ENCODE data around the gene ITPK1.
A peak's percentile ranks its signal among the peaks of the same experiment; 100 is the strongest.

The ITPK1 gene

DNA sequence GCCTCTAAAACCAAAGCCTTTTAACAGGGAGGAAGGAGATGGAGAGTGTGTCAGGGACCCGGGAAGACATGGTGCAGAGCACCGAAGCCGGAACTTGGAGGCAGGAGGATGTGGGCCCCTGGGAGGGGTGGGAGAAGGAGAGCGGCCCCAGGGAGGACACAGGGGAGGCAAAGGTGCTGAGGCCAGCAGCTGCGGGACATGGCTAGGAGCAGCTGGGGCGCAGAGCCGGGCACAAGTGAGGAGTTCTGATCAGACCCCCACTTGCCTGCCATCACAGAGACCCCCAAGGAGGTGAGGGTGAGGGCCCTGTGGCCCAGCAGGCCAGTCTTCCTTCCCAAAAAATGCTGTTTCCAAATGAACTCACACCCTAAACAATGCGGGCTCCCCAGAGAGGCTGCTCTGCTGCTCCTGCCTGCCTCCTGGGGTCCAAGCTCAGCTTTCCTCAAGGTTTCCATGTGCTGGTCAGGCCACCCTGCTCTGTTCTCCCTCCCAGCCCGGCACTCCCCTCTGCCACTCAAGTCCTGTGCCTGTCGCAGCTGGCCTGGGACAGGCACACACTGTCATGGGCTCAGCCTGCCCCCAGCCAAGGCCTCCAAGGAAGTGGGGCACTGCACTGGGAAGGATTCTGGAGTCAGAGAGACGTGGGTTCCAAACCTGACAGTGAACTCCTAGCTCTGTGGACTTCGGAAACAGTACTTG is 168.7 kb downstream of the ITPK1 start:
- no peak for DNase-seq

DNA sequence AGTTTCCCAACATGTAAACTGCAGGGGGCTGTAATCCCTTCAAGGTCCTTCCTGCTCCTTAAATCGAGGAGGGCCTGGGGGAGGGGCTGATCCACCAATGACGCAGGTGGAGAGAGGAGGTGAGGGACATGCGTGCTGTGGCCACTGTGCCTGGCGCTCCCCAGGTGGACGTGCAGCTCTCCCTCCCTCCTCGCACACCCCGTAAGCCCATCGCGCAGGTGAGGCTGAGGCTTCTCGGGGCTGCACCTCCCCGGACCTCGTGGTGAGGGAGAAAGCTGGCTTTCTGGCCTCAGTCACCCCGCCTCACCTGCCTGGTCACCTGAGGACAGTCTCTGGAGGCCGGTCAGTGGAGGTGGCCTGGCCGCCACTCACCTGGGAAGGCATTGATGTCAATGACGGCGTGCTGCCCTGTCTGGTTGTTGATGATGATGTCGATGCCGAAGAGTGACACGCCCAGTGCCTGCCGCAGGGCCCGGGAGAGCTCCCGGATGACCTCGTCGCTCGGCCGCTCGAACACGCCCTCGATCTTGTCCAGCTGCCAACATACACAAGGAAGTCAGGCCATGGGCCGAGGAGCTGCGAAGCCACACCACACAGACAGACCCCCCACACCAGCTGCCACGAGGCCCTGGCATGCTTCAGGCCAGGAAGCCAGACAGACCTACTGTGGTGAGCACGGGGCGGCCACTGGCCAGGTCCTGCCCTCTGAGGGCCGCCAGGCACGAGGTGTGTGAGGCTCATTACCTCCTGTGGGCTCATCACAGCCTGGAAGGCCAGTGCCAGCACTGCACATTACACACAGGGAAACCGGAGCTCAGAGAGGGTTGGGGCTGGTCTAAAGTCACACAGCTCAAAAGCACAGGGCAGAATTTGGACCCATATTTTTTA is 169.5 kb downstream of the ITPK1 start:
- peak; percentile 84 for DNase-seq

DNA sequence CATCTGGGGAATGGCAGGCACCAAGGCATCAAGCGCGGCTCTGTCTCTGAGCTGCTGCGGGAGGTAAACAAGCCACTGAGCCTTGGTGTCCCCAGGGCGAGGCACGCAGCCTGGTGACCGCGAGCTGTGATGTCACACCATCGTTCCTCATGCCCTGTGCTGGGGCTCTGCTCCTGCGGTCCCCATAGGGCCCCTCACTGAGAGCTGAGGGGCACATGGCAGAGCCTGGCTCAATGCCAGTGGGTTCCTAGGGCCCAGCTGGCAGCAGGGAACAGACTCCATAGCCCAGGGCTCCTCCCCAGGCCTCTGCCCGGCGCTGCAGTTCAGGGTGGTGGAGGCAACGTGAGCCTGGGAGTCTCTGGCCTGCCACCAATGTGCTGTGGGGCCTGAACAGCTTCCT is 170.2 kb downstream of the ITPK1 start:
- DNase-seq, result no peak

DNA sequence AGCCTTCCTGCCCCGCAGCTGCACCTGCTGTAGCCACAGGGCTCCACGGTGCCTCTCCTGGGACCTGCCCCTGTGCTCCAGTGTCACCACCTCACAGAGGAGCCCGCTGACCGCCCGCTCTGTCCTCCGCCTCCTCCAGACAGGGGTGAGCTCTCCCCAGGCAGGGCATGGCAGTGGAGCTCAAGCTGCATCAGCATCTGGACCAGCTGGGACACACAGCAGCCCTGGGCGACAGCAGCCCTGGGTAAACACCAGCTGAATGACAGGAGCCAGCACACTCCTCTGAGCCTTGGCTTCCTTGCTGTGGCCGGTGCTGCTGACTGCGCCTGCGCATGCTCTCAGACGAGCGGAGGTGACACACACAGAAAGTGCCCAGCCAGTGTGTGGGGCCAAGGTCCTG is 170.7 kb downstream of the ITPK1 start:
- DNase-seq, result peak; percentile 84

DNA sequence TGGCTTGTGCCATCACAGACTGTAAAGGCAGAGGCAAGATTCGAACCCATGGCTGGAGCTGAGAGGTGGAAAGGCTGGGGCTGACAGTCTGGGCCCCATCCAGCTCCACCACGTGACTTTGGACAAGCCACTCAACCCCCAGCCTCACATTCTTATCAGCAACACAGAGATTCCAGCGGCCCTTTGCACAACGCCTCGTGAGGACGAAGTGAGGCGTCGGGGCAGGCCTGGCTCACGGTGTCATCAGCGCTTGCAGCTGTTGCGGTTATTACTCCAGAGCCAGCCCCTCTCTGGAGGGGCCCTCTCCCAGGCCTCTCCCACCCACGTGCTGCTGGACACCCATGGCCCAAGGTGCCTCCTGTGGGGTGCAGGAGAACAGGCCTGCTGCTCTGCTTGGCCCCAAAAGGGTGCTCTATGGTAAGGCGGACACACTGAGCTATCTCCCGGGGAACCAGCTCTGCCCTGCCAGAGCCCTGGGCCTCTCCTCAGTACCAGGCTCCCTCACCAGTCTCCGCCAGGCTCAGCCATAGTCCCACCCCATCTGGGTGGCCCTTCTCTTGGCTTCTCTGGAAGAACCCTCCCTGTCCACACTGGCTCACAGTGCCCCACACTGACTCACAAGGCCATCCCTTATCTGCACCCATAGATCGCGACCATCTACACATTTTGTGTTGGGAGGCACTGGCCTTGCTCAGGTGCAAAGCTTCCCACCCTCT is 171.7 kb downstream of the ITPK1 start:
- DNase-seq, result no peak

DNA sequence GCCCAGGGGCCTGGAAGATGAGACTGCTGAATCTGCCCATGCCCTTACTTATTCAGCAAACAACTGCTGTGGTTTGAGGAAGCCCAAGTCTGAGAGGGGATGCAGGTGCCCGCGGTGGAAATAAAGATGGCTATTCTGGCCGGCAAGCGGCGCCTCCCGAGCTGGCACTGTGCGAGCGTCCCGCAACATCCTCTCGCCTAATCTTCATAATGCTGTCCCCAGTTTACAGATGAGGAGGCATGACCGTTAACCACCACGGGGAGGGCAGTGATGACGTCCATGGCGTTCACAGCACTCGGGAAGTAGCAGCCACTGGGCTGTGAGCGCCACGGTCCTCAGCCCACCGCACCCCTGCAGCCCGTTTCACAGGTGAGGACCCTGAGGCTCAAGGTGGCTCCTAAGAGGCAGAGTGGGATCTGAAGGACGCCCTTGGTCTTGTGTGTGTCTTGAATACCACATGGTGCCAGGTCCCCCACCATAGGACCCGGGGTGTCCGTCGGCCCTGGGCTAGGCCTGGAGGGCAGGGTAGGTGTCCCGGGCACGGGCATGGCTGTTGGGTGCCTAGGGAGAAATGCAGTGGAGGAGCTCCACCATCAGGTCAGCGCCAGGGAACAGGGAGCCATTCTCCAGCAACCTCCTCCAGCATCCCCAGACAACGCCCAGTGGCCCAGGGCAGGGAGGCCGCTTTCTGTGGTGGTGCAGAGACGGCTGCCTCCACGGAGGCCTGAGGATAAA is 172.6 kb downstream of the ITPK1 start:
- no peak for DNase-seq

DNA sequence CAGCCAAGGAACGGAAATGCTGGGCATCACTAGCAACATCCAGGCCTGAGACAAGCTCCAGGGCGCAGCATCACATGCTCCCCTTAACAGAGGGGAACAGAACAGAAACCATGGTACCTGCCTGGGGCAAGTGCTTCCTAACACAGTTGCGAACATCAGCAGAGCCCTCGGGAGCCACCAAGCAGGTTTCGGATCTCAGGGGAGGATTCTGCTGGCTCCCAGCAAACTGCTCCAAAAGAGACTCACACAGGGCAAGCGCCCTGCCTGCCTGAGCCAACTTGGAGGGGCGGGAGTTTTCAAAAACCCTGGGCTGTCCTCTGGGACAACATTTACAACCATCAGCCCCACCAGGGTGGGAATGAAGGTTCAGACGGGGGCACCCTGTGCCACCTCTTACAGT is 173.1 kb downstream of the ITPK1 start:
- DNase-seq, result no peak

DNA sequence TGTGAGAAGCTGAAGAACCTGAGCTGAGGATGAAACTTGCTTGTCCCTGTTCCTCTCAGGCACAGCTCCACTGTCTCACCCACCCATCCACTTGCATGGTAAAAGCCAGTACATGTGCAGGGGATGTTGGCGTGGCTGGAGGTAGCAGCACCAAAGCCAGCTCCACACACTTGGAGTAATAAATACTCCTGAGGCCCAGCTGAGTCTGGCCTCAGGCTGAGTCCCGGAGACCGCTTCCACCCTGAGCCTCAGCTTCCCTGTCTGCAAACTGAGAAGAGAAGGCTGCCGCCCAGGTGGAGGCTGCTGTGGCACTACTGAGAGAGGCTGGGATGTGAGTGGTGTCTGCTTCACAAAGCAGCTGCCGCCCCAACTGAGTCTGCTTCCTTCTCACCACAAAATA is 173.6 kb downstream of the ITPK1 start:
- no peak for DNase-seq

DNA sequence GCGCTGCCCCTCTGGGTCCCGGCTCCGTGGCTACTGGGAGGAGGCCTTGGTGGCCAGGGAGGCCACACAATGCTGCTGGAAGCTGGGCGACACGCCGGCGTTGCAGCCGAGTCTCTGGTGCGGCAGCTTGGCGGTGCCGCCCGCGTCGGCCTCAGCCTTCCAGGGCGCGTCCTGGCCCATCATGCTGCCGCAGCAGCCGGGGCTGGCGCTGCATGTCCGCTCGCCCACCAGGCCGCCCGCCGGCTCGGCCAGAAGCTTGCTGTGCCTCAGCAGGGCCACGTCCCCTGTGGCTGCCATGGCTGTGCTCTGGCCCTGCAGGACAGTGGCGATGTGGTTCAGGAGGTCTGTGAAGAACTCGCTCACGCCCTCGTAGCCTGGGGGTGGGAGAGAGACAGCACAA is 174.2 kb downstream of the ITPK1 start:
- no peak for DNase-seq

DNA sequence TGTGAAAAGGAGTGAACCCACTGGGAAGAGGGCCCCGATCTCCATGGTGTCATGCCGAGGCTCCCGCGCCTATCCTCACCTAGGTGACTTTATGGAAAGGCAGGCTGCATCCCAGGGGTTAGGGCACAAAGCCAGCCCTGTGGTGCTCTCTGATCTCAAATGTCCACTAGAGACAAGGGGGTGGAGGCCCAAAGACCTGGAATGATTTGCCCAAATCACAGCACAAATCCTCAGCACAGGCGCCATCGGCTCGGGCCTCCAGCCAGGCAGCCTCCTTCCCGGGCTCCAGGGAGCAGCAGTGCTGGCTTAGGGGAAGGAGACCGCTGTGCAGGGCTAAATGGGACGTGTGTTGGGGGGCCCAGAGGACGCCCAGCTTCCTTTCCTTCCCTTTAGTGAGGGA is 175.2 kb downstream of the ITPK1 start:
- no peak for DNase-seq

DNA sequence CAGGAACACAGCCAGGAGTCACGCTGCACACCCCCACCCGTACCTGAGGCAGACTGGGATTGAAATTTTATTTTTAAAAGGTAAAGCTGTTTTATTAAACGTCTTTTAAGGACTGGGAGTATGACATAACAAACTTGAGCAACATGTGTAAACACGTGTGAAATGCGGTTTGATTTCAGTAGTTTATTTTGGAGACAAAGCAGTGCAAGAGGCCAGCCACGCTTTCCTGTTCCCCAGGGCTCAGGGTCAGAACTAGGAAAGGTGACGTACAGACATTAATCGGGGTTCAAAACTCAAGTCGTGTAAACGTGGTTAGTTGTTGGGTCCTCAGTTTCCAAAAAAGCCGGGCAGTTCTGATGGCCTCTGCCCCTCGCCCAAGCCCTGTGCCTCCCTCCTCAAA is 176.0 kb downstream of the ITPK1 start:
- no peak for DNase-seq

DNA sequence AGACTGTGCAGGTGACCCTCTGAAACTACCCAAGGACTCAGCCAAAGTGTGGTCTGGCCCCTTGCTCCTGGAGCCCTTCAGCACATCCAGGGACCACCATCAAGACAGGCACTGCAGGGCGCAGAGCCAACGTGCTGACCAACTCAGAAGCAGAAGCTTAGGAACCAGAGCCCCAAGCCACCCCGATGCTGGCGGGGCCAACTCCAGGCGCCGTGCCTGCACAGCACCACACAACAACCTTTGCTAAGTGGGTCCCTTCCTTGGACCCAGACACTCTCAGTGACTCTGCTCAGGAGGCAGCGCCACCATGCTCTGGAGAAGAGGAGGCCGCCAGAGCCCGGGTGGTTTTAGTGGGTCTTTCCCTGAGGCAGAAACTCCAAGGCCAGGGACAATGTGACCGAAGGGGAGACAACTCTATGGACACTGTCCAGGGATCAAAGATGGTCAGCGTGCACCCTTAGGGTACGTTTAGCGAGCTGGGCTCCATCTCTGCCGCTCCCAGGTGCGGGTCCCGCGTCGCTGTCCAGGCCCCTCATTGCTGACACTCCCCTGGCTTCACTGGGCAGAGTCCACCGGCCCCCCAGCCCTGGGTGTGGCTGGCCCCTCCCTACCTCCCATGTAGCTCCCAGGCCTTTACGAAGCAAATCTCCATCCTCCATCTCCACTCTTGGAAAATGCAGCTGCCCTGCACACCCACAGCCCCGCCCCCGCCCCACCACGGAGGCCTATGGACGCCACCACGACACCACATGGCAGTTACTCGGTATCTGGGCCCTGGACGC is 176.6 kb downstream of the ITPK1 start:
- no peak for DNase-seq

DNA sequence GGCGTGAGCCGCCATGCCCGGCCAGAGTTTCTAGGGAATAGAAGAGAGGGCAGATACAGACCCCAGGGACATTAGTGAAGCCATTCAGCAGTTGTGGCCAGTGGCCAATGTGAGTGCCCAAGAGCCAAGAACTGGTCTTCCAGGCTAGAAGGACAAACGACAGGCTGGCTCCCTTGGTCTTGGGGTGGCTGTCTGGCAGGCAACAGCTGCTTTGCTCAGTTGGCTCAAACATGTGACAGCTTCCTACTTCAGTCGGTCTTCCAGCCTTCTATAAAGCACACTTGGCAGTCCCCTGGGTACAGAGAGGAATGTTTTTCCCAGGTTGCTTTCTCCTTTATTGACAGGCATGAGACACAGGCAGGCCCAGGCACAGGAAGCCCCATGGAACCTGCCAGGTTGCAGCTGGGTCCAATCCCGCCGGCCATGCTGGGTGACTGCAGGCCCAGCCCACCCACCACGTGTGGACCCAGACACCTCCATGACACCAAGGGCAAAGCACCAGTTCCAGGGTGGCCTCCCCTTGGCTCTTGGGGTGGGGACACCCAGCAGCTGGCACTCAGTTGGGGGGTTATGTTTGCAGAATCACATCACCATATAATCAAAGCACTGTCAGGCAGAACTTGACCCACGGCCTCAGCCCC is 177.4 kb downstream of the ITPK1 start:
- no peak for DNase-seq

DNA sequence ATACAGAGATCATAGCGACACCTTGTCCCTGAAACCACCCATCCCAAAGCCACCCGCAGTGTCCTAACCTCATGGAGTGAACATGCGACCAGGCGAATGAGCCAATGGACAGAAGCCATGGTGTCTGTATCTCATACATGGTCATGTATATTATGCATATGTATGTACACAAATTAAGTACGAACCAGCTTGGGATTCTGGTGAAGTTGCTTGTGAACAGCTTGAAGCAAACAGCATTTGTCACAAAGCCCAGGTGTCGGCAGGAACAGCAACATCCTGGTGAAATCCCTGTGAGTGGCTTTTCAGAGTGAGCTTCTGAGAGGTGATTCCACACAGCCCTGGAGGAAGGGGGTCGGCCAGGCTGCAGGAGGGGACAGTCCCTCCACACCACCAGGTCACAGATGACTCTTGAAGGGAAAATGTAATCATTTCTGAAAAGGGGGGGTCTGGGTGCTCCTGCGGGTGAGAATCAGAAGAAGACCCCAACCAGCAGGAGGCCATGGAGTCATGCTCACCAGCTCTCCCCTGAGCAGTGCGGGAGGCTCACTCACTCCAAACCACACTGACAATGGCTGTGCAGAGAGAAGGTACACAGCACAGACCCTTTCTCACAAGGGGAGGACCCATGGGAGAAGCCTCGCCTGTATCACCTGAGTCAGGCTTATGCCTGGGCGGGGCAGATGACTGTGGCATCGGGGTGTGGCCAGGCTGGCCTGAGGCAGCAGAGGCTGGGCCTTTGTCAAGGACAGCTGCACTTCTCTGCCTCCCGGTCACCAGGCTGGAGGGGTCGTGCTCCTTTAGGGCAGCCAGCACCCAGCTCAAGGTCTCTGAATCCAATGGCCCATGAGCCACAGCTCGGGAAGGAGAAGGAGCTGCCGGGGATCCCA is 178.4 kb downstream of the ITPK1 start:
- DNase-seq, result no peak

DNA sequence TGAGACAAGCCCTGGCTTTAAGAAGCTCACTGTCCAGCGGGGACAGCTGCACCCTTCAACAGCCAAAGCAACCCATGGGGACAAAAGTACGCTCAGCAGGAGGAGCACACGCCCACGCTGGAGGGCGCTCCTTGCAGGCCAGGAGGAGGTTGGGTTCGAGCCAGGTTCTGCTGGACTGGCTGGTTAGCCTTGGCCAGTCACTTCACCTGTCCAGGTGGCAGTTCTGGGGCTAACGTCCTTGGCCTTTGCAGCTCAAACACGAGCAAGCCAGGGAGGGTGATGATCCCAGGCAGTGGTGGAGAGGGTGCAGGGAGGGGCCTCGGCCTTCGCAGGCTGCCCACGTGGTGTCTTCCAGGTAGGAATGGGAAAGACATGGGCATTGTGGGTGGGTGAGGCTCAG is 179.6 kb downstream of the ITPK1 start:
- no peak for DNase-seq

DNA sequence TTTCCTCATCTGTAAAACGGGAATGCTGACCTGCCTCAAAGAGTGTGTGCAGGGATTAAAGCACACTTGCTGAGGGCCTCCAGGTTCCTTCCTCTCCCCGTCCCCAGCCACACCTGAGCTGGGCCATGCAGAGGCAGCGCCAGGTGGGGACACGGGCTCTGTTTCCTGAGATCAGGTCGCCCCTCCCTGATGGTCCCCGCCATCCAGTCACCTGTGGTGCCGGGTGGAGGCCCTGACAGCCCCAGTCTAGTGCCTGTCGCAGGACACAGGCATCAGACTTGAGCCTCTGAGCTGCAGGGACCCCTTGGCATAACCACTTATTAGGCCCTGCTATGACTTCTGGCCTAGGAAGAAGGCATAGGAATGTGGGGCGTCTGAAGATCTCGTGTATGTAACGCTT is 180.3 kb downstream of the ITPK1 start:
- DNase-seq, result no peak

DNA sequence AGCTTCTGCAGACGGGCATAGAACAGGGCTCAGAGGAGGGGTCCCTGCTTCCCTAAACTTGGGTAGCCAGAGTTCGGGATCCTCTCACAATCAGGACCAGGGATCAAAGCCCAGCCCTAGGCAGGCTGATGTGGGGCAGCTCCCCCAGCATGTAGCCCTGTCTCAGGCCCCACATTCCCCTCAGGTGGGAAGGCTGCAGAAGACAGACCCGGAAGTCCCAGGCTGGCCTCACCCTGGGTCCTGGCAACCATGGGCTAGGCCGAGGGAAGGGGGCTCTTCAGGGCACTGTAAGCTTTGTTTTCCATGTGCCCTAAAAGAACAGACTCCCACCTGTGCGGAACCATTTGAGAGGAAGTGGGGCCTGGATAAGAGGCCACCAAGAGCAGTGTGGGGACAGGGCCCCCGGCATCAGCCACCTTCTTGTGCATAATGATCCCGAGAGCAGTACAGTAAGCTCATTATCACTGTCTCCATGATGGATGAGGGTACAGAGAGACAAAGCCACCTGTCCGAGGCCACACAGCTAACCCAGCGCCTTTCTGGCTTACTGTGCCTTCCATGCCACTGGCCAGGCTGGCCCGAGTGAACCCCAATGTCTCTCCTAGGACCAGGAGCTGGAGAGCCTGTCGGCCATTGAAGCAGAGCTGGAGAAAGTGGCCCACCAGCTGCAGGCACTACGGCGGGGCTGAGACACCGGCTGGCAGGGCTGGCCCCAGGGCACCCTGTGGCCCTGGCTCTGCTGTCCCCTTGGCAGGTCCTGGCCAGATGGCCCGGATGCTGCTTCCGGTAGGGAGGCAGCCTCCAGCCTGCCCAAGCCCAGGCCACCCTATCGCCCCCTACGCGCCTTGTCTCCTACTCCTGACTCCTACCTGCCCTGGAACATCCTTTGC is 181.3 kb downstream of the ITPK1 start:
- no peak for DNase-seq

DNA sequence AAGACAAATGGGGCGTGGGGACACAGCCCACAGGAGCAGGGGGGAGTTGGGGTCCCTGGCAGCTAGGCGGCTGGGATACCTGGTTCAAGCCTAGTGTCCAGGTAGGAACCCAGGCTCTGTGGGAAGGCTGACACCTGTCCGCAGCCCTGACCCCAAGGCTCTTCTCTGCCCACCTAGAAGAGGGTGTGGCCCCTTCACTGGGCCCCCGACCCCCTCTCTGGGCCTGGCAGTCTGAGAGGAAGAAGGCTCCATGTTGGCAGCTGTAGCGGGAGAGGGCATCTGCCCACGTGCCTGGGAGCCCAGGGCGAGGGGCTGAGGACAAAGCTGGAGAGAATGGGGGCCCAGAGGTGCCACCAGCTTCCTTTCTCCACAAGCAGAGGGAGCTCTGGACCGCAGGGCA is 182.2 kb downstream of the ITPK1 start:
- DNase-seq, result no peak

Measured in SHP77 treated with DMSO at 0.1 percent for 48 hours (cell line).